Keratinocyte (primary cell): ENCODE results near the gene C11orf42. TPM values are rescaled to one million over a fixed set of nuclear protein-coding genes. Genes with fewer than 3 reads are reported as not detected.

Source experiments
- DNase-seq: peaks from one replicate; pipeline ENCODE4 v3.0.0-alpha.2; 2011; ENCODE audit warnings: low read depth, missing footprints, low spot score
- FAIRE-seq: peaks from 2 replicates; lab custom pipeline; 2011; peaks lifted over from hg19 to GRCh38; lab: Jason Lieb, UNC
- H2AFZ ChIP-seq: 2 replicates; pipeline ENCODE4 v1.6.0; 2012; ENCODE audit warnings: low read length, control low read depth, inconsistent platforms; ENCODE audit not compliant: control insufficient read depth
- H3K27ac ChIP-seq: 2 replicates; pipeline ENCODE4 v1.5.1; 2011; ENCODE audit warnings: low read length; ENCODE audit not compliant: control insufficient read depth, insufficient read depth
- H3K27me3 ChIP-seq: 3 replicates; pipeline ENCODE4 v1.6.0; 2011; ENCODE audit warnings: low read length; ENCODE audit not compliant: control insufficient read depth, insufficient read depth; ENCODE audit errors: extremely low read depth
- H3K36me3 ChIP-seq, 2 experiments: 2 replicates in 1 of 2; 3 replicates in 1 of 2; pipeline ENCODE4 v1.5.1; 2011; ENCODE audit warnings: low read length in 2 of 2, mild to moderate bottlenecking in 1 of 2; ENCODE audit not compliant: control insufficient read depth in 2 of 2, insufficient read depth in 2 of 2; ENCODE audit errors: extremely low read depth in 1 of 2
- H3K4me1 ChIP-seq: 3 replicates; pipeline ENCODE4 v1.5.1; 2011; ENCODE audit warnings: low read length; ENCODE audit not compliant: control insufficient read depth, insufficient read depth; ENCODE audit errors: extremely low read depth
- H3K4me2 ChIP-seq: 3 replicates; pipeline ENCODE4 v1.6.0; 2011; ENCODE audit warnings: low read depth, low read length; ENCODE audit not compliant: control insufficient read depth, insufficient read depth; ENCODE audit errors: extremely low read depth
- H3K4me3 ChIP-seq, 3 experiments: fragments of 200-600 bp in 1 of 3; sonication (generic) in 1 of 3; 2 replicates in 2 of 3; 3 replicates in 1 of 3; pipeline ENCODE4 v1.5.1; 2011 to 2016; ENCODE audit warnings: low read length in 3 of 3, mild to moderate bottlenecking in 3 of 3, control low read depth in 2 of 3, inconsistent platforms in 1 of 3, low read depth in 1 of 3, mixed read lengths in 1 of 3, mixed run types in 1 of 3, moderate library complexity in 1 of 3; ENCODE audit not compliant: control insufficient read depth in 2 of 3, insufficient read depth in 2 of 3; ENCODE audit errors: extremely low read depth in 1 of 3
- H3K79me2 ChIP-seq: 2 replicates; pipeline ENCODE4 v1.6.0; 2012; ENCODE audit warnings: low read length; ENCODE audit not compliant: control insufficient read depth, insufficient read depth
- H3K9ac ChIP-seq: 3 replicates; pipeline ENCODE4 v1.6.0; 2011; ENCODE audit warnings: low read length; ENCODE audit not compliant: control insufficient read depth, insufficient read depth; ENCODE audit errors: extremely low read depth
- H3K9me1 ChIP-seq: 3 replicates; pipeline ENCODE4 v1.6.0; 2011; ENCODE audit warnings: low read length; ENCODE audit not compliant: control insufficient read depth, insufficient read depth; ENCODE audit errors: extremely low read depth
- H3K9me3 ChIP-seq: 2 replicates; pipeline ENCODE4 v1.5.1; 2012; ENCODE audit warnings: low read depth, low read length; ENCODE audit not compliant: control insufficient read depth
- H4K20me1 ChIP-seq: 3 replicates; pipeline ENCODE4 v1.6.0; 2011; ENCODE audit warnings: low read length; ENCODE audit not compliant: control insufficient read depth, insufficient read depth; ENCODE audit errors: extremely low read depth
- EZH2 ChIP-seq: IDR thresholded peaks from one replicate; pipeline ENCODE4 v1.6.1; 2012; ENCODE audit warnings: inconsistent platforms, mild to moderate bottlenecking, low read length, moderate library complexity
- dilution Hi-C: fragments of 300-500 bp; cut with MboI; formaldehyde crosslinking; loops from one replicate; pipeline ENCODE4 v1.7.0; 2020; ENCODE audit warnings: low sequenced_read_pairs; ENCODE audit not compliant: extremely low pct_ligation_motif_present
- polyA plus RNA-seq, 5 experiments: library from polyadenylated mRNA; depleted of rRNA in 3 of 5; stranded (reverse) in 3 of 5; stranded (forward) in 1 of 5; unstranded in 1 of 5; fragments of >200 nt; gene quantifications; 1 replicate in 1 of 5; 2 replicates in 3 of 5; 3 replicates in 1 of 5; pipeline versions ENCODE4 v1.2.1 to v1.2.3, GENCODE V29; 2011 to 2012; ENCODE audit warnings: missing spikeins in 2 of 5, low read depth in 1 of 5, low replicate concordance in 1 of 5
- TF ChIP-seq, protein P1 (sequence below), 3 experiments: IDR thresholded peaks in 1 of 3; conservative IDR thresholded peaks in 1 of 3; optimal IDR thresholded peaks in 1 of 3; 2 replicates in 2 of 3; 3 replicates in 1 of 3; pipeline versions ENCODE3 to v1.5.1; 2011; ENCODE audit warnings: low read length in 3 of 3, mild to moderate bottlenecking in 3 of 3, moderate library complexity in 2 of 3, control low read depth in 1 of 3, inconsistent platforms in 1 of 3; ENCODE audit not compliant: insufficient read depth in 2 of 3; ENCODE audit errors: extremely low read depth in 1 of 3

The C11orf42 gene
- polyA plus RNA-seq, 1 donor (not counting 4 experiments of a cell fraction or from before 2014, with no cell fraction given) = not detected

DNA sequence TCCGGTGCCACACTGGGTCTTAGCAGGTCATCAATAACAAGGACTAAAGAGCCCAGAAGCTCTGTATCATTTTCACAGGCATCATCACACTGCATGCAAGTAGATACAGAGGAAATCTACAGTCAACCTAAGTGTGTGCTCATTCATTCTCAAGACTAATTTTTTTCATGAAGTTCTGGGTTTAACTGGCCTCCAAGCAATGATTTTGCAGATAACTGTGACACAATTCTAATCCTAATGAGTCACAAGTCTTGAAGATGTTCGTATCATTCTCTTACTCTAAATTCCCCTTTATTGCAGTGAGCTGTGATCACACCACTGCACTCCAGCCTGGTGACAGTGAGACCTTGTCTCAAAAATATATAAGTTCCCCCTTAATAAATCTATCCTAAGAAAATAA is 3.9 kb upstream of the C11orf42 start:
- TF ChIP-seq EZH2 = no peak
- TF ChIP-seq, protein P1, sequence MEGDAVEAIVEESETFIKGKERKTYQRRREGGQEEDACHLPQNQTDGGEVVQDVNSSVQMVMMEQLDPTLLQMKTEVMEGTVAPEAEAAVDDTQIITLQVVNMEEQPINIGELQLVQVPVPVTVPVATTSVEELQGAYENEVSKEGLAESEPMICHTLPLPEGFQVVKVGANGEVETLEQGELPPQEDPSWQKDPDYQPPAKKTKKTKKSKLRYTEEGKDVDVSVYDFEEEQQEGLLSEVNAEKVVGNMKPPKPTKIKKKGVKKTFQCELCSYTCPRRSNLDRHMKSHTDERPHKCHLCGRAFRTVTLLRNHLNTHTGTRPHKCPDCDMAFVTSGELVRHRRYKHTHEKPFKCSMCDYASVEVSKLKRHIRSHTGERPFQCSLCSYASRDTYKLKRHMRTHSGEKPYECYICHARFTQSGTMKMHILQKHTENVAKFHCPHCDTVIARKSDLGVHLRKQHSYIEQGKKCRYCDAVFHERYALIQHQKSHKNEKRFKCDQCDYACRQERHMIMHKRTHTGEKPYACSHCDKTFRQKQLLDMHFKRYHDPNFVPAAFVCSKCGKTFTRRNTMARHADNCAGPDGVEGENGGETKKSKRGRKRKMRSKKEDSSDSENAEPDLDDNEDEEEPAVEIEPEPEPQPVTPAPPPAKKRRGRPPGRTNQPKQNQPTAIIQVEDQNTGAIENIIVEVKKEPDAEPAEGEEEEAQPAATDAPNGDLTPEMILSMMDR (optimal IDR thresholded peaks at IDR 0.05 in 1 of 3, IDR thresholded peaks at IDR 0.05 in 1 of 3, conservative IDR thresholded peaks at IDR 0.05 in 1 of 3; ENCODE audit: extremely low read depth in 1 of 3, insufficient read depth in 2 of 3, low read length in 3 of 3) = no peak
- no peak overlapping the region for H3K4me2 ChIP-seq
- FAIRE-seq = no peak

DNA sequence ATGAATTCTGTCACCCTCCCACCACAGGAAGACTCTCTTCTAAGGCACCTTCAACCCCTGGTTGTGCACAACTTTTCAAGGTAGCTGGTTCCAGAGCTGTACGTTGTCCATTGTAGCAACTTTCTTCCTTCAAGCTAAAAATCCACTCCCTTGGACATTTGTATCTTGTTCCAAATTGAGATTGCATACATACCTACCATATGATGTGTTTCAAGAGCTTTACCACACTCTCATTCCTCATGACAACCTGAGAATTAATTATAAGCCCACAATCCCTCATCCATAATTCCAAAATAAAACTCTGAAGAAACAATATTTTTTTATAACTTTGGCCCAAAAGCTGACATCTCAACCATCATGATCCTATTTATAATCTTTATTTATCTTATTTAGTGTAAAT is 3.3 kb upstream of the C11orf42 start:
- dilution Hi-C loops = no loop called here
- Histone ChIP-seq H3K9me1 (no peaks in the 10 kb centered on the region), H3K9me3 (no peaks in the 10 kb centered on the region), H3K4me1 (no peaks in the 10 kb centered on the region), H3K79me2 (no peaks in the 10 kb centered on the region), H3K27me3 (no peaks in the 10 kb centered on the region), H2AFZ (no peak overlapping the region), H3K9ac (no peak overlapping the region), H3K27ac (no peak overlapping the region), H3K4me3 (no peak overlapping the region), H4K20me1 (no peaks in the 10 kb centered on the region), H3K36me3 (peaks cover 0 to 3% of the 10 kb centered on the region in 2 experiments), H3K4me2 (no peak overlapping the region)
- FAIRE-seq (no peak), DNase-seq (no peak)
- no peak for TF ChIP-seq EZH2
- TF ChIP-seq, protein P1 (optimal IDR thresholded peaks at IDR 0.05 in 1 of 3, IDR thresholded peaks at IDR 0.05 in 1 of 3, conservative IDR thresholded peaks at IDR 0.05 in 1 of 3; ENCODE audit: extremely low read depth in 1 of 3, insufficient read depth in 2 of 3, low read length in 3 of 3) = no peak

More for the DNA sequence above, 3.9 kb upstream of the C11orf42 start:
- Histone ChIP-seq H2AFZ (no peak overlapping the region), H3K79me2 (no peaks in the 10 kb centered on the region), H3K27me3 (no peaks in the 10 kb centered on the region), H3K4me1 (no peaks in the 10 kb centered on the region), H4K20me1 (no peaks in the 10 kb centered on the region), H3K27ac (no peak overlapping the region), H3K9me1 (no peaks in the 10 kb centered on the region), H3K36me3 (peaks cover 0 to 3% of the 10 kb centered on the region in 2 experiments), H3K4me3 (no peak overlapping the region), H3K9me3 (no peaks in the 10 kb centered on the region), H3K9ac (no peak overlapping the region)
- dilution Hi-C loops = no loop called here
- DNase-seq = no peak
